ENCODE data around the gene MAP3K15. TPM values are rescaled to one million over a fixed set of nuclear protein-coding genes. Genes with fewer than 3 reads are reported as not detected.

The MAP3K15 gene
- total RNA-seq, 1 donor from 2014 or later, result 0.13 TPM

- no peak for DNase-seq (ENCODE audit: low read depth, low spot score)
Measured at GRCh38 chrX:19349264-19349663, 166.0 kb downstream of the MAP3K15 start.

- DNase-seq (ENCODE audit: low read depth, low spot score), result no peak
Measured at GRCh38 chrX:19347916-19348315, 167.4 kb downstream of the MAP3K15 start.

GRCh38 chrX:19344661-19345060 lies 170.6 kb downstream of the MAP3K15 start:
- no peak for DNase-seq (ENCODE audit: low read depth, low spot score)

DNA sequence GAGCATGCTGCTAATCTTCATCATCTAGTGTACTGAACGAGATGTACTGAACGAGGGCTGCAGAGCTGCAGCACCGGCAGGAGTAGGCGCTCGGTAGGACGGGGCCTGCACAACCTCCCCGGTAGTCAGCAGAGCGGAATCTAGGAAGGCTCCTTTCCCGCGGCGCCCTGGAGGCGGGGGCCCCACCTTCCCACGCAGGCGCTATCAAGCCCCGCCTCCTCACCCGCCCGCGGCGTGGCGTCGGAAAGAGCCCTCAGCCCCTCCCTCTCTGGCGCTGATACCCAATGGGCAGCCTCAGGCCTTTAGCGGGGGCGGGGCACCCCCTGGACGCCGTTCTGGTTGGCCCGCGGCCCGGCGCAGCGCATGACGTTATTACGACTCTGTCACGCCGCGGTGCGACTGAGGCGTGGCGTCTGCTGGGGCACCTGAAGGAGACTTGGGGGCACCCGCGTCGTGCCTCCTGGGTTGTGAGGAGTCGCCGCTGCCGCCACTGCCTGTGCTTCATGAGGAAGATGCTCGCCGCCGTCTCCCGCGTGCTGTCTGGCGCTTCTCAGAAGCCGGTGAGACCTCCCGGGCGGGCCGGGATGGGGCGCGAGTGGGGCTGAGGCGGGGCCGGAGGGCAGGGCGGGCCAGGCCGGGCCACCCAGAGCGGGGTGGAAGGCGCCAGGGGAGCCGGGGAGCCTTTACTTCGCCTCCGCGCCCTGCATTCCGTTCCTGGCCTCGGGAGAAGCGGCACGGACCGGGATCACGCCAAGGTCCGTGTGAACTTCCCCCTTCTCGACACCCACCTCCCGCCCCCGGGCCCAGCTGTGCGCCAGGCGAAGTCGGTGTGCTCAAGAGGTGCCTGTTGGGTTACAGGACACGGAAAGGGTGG lies 171.5 kb downstream of the MAP3K15 start, which contains the start of gene PDHA1:
TSS of gene PDHA1 (plus strand) at position 393 of the 874 bp plus-strand sequence. CDS start at position 504, 111 bp downstream.
- DNase-seq (ENCODE audit: low read depth, low spot score), result peak; percentile 48

GRCh38 chrX:19343085-19343534 lies 172.2 kb downstream of the MAP3K15 start:
- no peak for DNase-seq (ENCODE audit: low read depth, low spot score)

GRCh38 chrX:19342331-19342906 lies 172.9 kb downstream of the MAP3K15 start:
- DNase-seq (ENCODE audit: low read depth, low spot score), result no peak

DNA sequence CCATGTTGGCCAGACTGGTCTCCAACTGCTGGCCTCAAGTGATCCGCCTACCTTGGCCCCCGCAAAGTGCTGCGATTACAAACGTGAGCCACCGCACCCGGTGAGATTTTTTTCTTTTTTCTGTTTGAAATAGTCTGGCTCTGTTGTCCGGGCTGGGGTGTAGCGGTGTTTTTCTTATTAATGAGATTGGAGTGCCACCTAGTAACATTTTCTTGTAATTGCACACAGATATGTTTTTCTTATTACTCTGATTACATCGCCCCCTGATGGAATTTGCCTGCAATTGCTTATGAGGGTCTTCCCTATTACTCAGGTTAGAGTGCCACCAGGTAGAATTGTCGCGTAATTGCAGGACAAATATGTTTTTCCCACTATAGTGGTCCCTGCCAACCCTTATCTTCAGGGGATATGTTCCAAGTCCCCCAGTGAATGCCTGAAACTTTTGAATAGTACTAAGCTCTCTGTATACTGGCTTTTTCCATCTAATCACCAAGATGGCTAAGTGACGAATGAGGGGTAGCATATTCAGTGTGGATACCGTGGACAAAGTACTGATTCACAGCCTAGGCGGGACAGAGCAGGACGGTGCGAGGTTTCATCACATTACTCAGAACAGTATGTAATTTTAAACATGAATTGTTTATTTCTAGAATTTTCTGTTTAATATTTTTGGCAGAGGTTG lies 180.2 kb downstream of the MAP3K15 start:
- DNase-seq (ENCODE audit: low read depth, low spot score), result no peak

GRCh38 chrX:19332983-19333382 lies 182.3 kb downstream of the MAP3K15 start:
- no peak for DNase-seq (ENCODE audit: low read depth, low spot score)

- no peak for DNase-seq (ENCODE audit: low read depth, low spot score)
Measured at GRCh38 chrX:19331831-19332230, 183.5 kb downstream of the MAP3K15 start.

DNA sequence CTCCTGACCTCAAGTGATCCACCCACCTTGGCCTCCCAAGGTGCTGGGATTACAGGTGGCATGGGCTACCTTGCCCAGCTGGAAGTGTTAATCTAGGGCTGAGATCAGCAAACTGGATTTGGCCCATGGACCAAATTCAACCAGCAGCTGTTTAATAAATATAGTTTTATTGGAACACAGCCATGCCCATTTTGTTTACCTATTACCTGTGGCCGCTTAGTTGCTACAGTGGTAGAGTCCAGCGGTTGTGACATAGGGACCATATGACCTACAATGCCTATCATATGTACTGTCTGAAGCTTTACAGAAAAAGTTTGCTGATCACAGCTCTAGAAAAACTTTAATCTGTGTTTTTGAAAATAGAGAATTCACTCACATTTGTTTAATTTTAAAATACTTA lies 188.7 kb downstream of the MAP3K15 start:
- no peak for DNase-seq (ENCODE audit: low read depth, low spot score)

Other genes starting within 250 kb of the MAP3K15 start
- 145 and 169 TPM in 2 replicates for gene PDHA1, start 171.6 kb downstream of the MAP3K15 start, total RNA-seq